Measurements from ENCODE around the gene PCCB.
"Not testable (repeated sequence)": the region's sequence is repeated elsewhere in the genome, so short reads cannot be mapped to it uniquely, and the experiment has no call there.

Gene PCCB

DNA sequence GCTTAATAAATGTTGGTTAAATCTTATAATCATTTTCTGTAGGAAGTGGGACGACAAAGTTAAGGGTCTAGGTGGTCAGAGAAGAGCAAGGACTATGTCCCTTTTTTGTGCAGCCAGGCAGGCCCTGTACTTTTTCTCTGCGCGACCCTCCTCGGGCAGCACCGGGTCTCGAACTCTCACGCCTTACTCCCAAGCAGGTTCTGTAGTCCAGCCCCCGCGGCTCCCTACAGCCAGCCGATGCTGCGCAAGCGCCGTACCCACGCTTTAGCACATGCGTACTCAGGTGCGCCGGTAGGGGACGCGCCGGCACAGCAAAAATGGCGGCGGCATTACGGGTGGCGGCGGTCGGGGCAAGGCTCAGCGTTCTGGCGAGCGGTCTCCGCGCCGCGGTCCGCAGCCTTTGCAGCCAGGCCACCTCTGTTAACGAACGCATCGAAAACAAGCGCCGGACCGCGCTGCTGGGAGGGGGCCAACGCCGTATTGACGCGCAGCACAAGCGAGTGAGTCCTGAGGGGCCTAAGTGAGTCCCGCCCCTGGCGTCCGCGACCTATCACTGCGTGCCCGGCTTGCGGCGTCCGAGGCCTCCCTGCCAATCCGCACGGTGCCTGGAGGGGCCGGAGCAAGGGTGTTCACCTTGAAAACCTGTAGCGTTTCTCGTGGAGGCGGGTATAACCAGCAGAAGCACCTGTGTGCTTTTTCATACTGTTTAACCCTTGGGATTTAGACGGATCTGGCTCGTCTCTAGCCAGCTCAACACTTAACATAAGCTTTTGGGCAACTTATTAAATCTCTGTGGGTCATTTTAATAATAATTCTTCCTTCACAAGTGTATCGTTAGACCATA is at the start of gene PCCB:
Gene PCCB (plus strand): TSS at position 282 of the 844 bp plus-strand sequence. CDS start 36 bp downstream, at position 318.
- DNase-seq: peak; percentile 98

- peak; percentile 44 for DNase-seq
Measured at GRCh38 chr3:136207489-136208115, 42.5 kb upstream of the PCCB start.

GRCh38 chr3:136209921-136210320 is 40.2 kb upstream of the PCCB start:
- DNase-seq: no peak

- no peak for DNase-seq
Measured at GRCh38 chr3:136211547-136211946, 38.6 kb upstream of the PCCB start.

- not testable (repeated sequence) for DNase-seq
Measured at GRCh38 chr3:136222746-136223145, 27.4 kb upstream of the PCCB start.

DNA sequence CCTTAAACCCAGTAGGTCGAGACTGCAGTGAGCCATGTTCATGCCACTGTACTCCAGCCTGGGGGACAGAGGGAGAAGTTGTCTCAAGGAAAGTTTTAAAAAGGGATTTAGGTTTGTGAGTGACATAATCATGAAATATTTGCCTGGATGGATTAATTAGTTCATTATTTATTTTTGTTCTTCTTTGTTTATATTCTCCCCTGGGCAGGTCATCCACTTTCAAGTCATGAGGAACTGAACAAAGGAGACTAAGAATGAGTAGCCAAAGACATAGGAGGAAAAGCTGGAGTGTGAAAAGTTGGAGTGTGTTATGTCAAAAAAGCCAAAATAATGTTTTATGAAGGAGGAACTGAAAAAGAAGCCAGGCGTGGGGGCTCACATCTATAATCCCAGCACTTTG is 17.7 kb upstream of the PCCB start:
- DNase-seq: no peak

DNA sequence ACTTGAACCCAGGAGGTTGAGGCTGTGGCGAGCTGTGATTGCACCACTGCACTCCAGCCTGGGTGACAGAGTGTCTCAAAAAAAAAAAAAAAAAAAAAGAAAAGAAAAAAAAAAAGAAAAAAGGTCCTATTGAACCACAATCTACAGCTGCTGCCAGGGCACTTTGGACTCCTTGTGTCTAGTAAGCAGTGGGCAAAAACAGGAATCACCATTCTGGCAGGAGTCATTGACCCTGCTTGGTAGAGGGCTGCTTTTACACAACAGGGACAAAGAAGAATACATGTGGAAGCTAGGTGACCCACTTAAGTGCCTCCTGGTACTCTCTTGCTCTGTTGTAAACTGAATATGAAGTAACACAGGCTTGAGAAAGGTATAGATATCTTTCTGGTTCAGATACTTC is 14.6 kb upstream of the PCCB start:
- DNase-seq: no peak

DNA sequence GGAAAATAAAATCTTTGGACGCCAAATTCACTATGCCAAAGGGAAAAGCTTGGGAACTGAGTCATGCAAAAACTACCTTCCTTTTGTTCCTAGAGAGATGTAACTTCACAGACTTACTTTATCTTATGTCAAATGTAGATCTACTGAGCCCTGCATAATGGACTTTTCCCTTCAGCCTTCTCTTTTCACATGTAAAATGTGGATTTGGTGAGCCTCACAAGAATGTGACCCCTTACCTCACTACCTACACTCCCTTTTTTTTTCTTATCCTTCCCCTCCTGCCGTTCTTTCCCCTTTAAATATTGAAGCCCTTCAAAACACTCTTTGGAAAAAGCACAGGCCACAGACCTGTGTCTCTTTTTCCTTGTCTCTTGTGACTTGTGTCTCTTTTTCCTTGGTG is 14.0 kb upstream of the PCCB start:
- no peak for DNase-seq

DNA sequence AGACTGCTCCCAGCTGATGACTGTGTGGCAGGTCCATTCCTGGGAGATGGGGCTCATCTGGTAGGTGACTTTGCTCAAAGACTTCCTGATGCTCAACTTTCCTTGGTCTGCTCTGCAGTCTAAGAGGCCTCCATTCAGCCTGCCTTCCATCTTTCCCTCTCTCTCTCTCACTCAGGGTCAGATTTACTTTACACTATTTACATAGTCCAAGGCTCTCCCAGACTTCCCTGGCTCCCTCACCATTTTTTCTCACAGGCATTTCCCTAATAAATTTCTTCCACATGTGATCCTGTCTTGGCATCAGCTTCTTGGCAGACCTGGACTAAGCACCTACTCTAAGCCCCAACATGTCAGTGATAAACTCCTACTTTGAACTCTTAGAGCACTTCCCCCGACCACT is 13.0 kb upstream of the PCCB start:
- no peak for DNase-seq

- DNase-seq: no peak
Measured at GRCh38 chr3:136237961-136238649, 12.0 kb upstream of the PCCB start.

DNA sequence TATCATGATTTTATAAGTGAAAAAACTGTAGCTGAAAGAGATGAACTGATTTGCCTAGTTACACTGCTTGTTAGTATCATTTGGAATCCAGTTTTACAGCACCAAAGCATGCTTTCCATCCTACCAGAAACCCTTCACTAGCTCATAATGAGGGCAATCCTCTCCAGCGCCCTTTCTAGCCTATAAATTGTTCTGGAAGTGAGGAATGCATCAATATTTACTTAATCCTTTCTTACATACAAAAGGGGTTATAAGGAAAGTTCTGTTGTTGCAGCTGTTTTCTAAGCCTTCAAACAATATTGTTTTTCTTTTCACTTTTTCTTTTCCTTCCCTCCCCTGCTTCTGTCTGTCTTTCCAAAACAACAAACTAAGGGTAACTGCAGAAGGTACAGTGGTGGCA is 11.0 kb upstream of the PCCB start:
- DNase-seq: no peak

DNA sequence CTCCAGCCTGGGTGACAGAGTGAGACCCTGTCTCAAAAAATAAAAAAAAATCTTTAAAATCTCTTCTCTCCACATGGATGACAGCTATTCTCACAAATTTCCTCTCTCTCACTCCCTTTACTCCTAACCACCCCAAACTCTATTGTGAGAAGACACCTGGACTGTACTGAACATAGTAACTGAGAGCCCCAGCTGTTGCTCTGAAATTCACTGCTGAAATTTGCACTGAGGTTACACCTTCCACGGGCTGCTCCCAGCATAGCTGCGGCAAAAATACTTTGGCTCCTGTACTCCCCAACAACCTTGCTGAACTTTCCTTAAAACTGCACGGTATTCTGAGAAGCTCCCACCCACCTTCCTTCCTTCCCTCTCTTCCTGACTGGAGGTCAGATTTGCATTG is 4.4 kb upstream of the PCCB start:
- no peak for DNase-seq

DNA sequence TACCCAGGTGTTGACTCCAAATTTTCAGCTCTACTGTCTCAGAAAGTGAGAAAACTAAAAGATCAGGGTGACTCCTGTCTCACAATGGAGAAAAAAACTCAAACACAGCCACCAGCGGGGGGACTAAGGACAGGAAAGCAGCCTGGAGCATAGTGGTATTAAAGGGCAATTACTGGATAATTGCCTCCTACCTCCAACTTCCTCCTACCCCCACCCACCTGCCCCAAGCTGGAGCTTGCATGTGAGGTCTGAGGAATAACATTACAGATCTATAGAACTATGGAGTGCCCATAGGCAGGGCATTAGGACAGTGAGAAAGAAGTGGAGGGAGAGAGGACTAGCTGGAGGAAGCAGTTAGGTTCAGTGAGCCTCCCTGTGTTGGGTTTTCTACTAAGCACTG is 2.7 kb upstream of the PCCB start:
- DNase-seq: no peak

DNA sequence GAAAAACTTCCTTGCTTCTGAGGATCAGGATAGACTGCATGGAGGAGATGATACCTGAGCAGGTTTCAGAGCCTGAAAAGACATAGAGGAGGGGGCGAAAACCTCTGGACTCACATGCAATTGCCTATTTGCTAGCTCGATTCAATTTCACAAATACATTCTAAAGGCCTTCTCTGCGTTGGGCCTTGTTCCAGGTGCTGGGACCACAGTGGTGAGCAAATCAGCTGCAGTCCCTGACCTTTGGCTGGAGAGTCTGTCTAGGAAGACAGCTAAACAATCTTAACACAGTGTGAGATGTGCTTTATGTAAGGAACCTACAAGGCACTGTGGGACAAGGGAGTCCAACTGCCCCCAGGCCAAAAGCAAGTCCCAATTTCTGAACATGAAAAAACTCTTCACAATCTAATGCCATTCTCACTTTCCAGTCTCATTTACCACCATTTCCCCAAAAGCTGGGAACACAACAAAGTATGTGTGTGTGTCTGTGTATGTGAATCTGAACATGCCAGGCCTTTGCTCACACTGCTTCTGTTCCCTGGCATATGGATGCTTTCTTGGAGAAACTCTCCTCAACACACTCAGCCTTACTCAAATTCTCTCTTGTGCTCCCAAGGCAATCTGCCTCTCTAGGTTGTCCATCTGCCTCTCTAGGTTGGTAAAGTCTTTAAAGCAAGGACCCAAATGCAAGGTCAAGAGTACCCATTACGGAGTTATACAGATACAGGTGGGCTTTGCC is 2.1 kb upstream of the PCCB start:
- DNase-seq: no peak

DNA sequence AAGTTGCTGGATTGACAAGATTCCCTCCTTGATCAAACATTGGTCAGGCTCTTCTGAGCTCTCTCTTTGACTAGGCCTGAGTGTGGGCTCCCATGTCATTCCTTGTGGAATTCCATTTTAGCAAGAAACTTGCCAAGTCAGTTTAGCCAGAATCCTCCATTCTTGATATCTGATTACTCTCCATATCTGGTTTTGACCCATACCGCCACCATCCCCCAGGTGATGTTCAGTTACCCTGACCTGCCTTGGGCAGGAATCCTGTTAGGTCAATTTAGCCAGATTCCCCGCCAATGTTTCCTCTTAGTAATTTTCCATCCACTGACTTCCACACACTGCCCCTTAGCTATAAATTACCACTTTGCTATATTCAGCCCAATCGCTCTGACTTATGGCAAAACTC is 1.0 kb upstream of the PCCB start:
- DNase-seq: no peak

- no peak for DNase-seq
Measured at GRCh38 chr3:136249593-136249992, 547 bp upstream of the PCCB start.

GRCh38 chr3:136250903-136251460 is 842 bp downstream of the PCCB start:
- DNase-seq: peak; percentile 90

- peak; percentile 43 for DNase-seq
Measured at GRCh38 chr3:136251511-136251910, 1.4 kb downstream of the PCCB start.

GRCh38 chr3:136255672-136256406 is 5.7 kb downstream of the PCCB start:
- DNase-seq: peak; percentile 35

DNA sequence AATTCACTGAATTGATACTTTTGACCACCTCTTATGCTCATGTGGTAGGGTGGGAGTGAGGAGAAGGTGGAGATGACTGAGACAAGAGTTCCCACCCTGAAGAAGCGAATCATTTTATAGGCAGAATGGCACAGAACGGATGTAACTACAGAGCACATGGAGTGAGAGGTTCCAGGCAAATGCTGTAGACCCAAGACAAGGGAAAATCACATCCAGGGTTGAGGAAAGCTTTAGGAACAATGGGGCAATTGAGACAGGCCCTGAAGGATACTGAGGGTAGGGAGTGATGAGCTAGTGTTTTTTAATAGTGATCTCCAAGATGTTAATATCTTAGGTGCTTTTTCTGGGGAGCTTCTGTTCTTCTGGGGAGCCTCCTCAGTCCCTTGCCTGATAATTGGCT is 8.1 kb downstream of the PCCB start:
- DNase-seq: no peak

DNA sequence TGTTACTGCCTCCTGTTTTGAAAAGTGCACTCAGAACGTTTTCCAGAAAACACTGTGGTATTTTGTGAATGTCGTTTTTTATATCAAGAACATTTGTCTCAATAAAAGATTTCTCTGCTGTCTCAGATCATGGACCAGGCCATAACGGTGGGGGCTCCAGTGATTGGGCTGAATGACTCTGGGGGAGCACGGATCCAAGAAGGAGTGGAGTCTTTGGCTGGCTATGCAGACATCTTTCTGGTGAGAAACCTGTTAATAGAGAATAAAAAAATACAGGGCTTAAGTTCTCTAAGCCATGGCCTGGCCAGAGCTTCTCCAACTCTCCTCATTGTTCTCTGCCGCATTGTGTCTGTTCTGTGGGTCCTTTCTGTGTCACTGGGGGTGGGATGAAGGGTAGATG is 11.7 kb downstream of the PCCB start:
- DNase-seq: no peak

- no peak for DNase-seq
Measured at GRCh38 chr3:136262559-136262958, 12.4 kb downstream of the PCCB start.
